Measurements from ENCODE around the gene PRELID3B. TPM values are rescaled to one million over a fixed set of nuclear protein-coding genes. Genes with fewer than 3 reads are reported as not detected.
"Not testable (repeated sequence)": the region's sequence is repeated elsewhere in the genome, so short reads cannot be mapped to it uniquely, and the experiment has no call there.

The PRELID3B gene
- total RNA-seq, 1 donor from 2014 or later = 45.2 TPM

GRCh38 chr20:59043698-59044097, 1.1 kb upstream of the PRELID3B start:
- peaks cover 6% of the 10 kb centered on the region for H3K36me3 Mint-ChIP-seq
- no peak for TF ChIP-seq CTCF (IDR thresholded peaks at IDR 0.05; ENCODE audit: unreplicated experiment)
- H3K4me1 Mint-ChIP-seq = peaks cover 31% of the 10 kb centered on the region
- H3K4me3 Mint-ChIP-seq = peak overlapping the region; percentile 84
- H3K9me3 Mint-ChIP-seq = no peaks in the 10 kb centered on the region
- peak overlapping the region; percentile 21 for H3K27ac Mint-ChIP-seq
- no peak for DNase-seq (ENCODE audit: low spot score in 2 of 2, unreplicated experiment in 2 of 2)
- no peaks in the 10 kb centered on the region for H3K27me3 Mint-ChIP-seq (ENCODE audit: low read depth)

- no peak for TF ChIP-seq CTCF (IDR thresholded peaks at IDR 0.05; ENCODE audit: unreplicated experiment)
- Mint-ChIP-seq H3K4me1 (peaks cover 31% of the 10 kb centered on the region), H3K9me3 (no peaks in the 10 kb centered on the region), H3K36me3 (peaks cover 6% of the 10 kb centered on the region), H3K4me3 (peak overlapping the region; percentile 84), H3K27me3 (ENCODE audit: low read depth) (no peaks in the 10 kb centered on the region), H3K27ac (no peak overlapping the region)
- peak; percentile 83 to 88 for DNase-seq (ENCODE audit: low spot score in 2 of 2, unreplicated experiment in 2 of 2)
Measured at GRCh38 chr20:59042796-59043631, 428 bp upstream of the PRELID3B start.

GRCh38 chr20:59041487-59041886, 1.1 kb downstream of the PRELID3B start:
- H3K27me3 Mint-ChIP-seq (ENCODE audit: low read depth); DNase-seq (ENCODE audit: low spot score in 2 of 2, unreplicated experiment in 2 of 2); H3K9me3 Mint-ChIP-seq: not testable (repeated sequence)
- H3K4me1 Mint-ChIP-seq = peaks cover 31% of the 10 kb centered on the region
- H3K4me3 Mint-ChIP-seq = peak overlapping the region; percentile 84
- H3K36me3 Mint-ChIP-seq = peaks cover 16% of the 10 kb centered on the region
- peak overlapping the region; percentile 59 for H3K27ac Mint-ChIP-seq

GRCh38 chr20:59040667-59041066, 1.9 kb downstream of the PRELID3B start:
- no peak for TF ChIP-seq CTCF (IDR thresholded peaks at IDR 0.05; ENCODE audit: unreplicated experiment)
- H3K4me1 Mint-ChIP-seq = peaks cover 31% of the 10 kb centered on the region
- H3K4me3 Mint-ChIP-seq = peak overlapping the region; percentile 84
- no peak for DNase-seq (ENCODE audit: low spot score in 2 of 2, unreplicated experiment in 2 of 2)
- H3K9me3 Mint-ChIP-seq = no peaks in the 10 kb centered on the region
- H3K27me3 Mint-ChIP-seq (ENCODE audit: low read depth) = no peaks in the 10 kb centered on the region
- peaks cover 18% of the 10 kb centered on the region for H3K36me3 Mint-ChIP-seq
- H3K27ac Mint-ChIP-seq = peak overlapping the region; percentile 49

GRCh38 chr20:59039233-59039632, 3.4 kb downstream of the PRELID3B start:
- DNase-seq (ENCODE audit: low spot score in 2 of 2, unreplicated experiment in 2 of 2) = no peak
- Mint-ChIP-seq H3K9me3 (no peaks in the 10 kb centered on the region), H3K27me3 (ENCODE audit: low read depth) (no peaks in the 10 kb centered on the region), H3K4me1 (peaks cover 31% of the 10 kb centered on the region), H3K27ac (no peak overlapping the region), H3K36me3 (peaks cover 25% of the 10 kb centered on the region), H3K4me3 (no peak overlapping the region)
- no peak for TF ChIP-seq CTCF (IDR thresholded peaks at IDR 0.05; ENCODE audit: unreplicated experiment)

GRCh38 chr20:59037386-59037785, 5.2 kb downstream of the PRELID3B start:
- Mint-ChIP-seq H3K4me1 (peaks cover 26% of the 10 kb centered on the region), H3K9me3 (no peaks in the 10 kb centered on the region), H3K4me3 (no peak overlapping the region), H3K27me3 (ENCODE audit: low read depth) (no peaks in the 10 kb centered on the region), H3K27ac (no peak overlapping the region), H3K36me3 (peaks cover 25% of the 10 kb centered on the region)
- no peak for TF ChIP-seq CTCF (IDR thresholded peaks at IDR 0.05; ENCODE audit: unreplicated experiment)
- no peak for DNase-seq (ENCODE audit: low spot score in 2 of 2, unreplicated experiment in 2 of 2)
